ENCODE results near the gene CPPED1. TPM values are rescaled to one million over a fixed set of nuclear protein-coding genes. Genes with fewer than 3 reads are reported as not detected.

CPPED1 gene
- total RNA-seq (2014; rRNA removed), result 4.7 and 7.7 TPM in 2 replicates
- Bru-seq, nascent RNA, result percentile 50 among the genes with signal in this experiment
- BruChase-seq, experiment 1, labeled RNA remaining after a 6-hour chase, result percentile 45 among the genes with signal in this experiment
- BruChase-seq, experiment 2, labeled RNA remaining after a 2-hour chase, result percentile 40 among the genes with signal in this experiment
- long read RNA-seq, full-length matches to known transcripts, result 11 of 15 reads
- long read RNA-seq, partial matches to known transcripts, result 2 of 15 reads
- long read RNA-seq, other reads (novel, unspliced or antisense), result 2 of 15 reads

DNA sequence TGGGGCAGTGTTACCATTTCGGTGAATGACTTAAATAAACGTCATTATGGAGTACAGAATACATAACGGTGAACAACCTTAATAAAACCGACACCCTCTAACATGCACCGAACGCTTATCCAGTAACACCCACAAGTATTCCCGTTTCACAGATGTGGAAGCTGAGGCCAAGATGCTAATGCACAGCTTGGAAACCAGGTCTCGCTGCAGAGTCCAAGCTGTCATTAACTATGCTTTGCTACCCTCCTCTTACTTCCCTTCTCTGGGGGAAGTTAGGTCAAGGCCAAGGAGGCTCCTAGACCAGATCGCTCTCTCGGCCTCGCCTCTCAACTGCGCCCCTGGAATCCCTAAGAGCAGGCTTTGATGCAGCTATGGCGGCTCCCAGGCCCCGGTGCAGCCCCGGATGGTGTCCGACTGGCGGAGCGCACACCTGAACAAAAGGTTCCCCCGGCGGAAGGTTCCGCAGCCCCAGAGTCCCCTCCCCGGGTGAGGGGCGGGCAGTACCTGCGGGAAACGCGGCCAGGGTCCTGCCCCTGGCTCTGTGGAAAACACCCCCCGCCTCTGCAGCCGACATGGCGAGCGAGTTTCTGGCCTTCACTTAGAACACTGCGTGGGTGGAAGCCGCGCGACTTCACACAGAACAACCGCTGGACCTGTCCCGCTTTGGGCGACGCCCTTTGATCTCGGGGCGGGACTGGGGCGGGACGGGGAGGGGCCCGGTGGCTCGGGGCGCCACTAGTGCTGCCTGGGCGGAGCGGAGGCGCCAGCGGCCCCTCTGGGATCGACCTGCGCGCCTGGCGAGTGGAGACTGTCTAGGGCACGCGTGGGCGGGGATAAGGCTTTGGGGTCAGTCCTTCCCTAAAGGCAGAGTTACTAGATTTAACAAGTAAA lies at the start of gene CPPED1:
Gene CPPED1 (minus strand): TSS at position 685 of the 891 bp plus-strand sequence. CDS start 111 bp downstream, at position 574.
- intact Hi-C loops (cut with micrococcal nuclease), result no loop called here
- Histone ChIP-seq H3K27me3 (ENCODE audit: low read length) (no peaks in the 10 kb centered on the region), H3K79me2 (ENCODE audit: low read length) (peaks cover 9% of the 10 kb centered on the region), H3K36me3 (ENCODE audit: low read depth, low read length) (no peaks in the 10 kb centered on the region), H3K4me3 (ENCODE audit: low read length) (peak within 1 kb of the TSS; percentile 83), H3K9ac (ENCODE audit: low read length) (peak within 1 kb of the TSS; percentile 69), H3K4me2 (ENCODE audit: low read length) (peak within 1 kb of the TSS; percentile 82), H3K27ac (ENCODE audit: low read length) (peak within 1 kb of the TSS; percentile 59), H3K4me1 (ENCODE audit: insufficient read depth, low read length) (peaks cover 7% of the 10 kb centered on the region; the same call in 1 of the 2 replicates), H3K9me3 (ENCODE audit: low read length) (no peaks in the 10 kb centered on the region), H3K9me2 (replicated peaks; ENCODE audit: low read length) (no peaks in the 10 kb centered on the region), H4K20me1 (ENCODE audit: low read length) (no peaks in the 10 kb centered on the region), H2AFZ (ENCODE audit: low read length) (peak within 1 kb of the TSS; percentile 63), H3F3A (ENCODE audit: low read length, unreplicated experiment) (no peaks in the 10 kb centered on the region)
- TF ChIP-seq EZH2 (IDR thresholded peaks at IDR 0.05; ENCODE audit: low read length, unreplicated experiment), result no peak
- TF ChIP-seq, protein P1, sequence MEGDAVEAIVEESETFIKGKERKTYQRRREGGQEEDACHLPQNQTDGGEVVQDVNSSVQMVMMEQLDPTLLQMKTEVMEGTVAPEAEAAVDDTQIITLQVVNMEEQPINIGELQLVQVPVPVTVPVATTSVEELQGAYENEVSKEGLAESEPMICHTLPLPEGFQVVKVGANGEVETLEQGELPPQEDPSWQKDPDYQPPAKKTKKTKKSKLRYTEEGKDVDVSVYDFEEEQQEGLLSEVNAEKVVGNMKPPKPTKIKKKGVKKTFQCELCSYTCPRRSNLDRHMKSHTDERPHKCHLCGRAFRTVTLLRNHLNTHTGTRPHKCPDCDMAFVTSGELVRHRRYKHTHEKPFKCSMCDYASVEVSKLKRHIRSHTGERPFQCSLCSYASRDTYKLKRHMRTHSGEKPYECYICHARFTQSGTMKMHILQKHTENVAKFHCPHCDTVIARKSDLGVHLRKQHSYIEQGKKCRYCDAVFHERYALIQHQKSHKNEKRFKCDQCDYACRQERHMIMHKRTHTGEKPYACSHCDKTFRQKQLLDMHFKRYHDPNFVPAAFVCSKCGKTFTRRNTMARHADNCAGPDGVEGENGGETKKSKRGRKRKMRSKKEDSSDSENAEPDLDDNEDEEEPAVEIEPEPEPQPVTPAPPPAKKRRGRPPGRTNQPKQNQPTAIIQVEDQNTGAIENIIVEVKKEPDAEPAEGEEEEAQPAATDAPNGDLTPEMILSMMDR (conservative IDR thresholded peaks at IDR 0.05; ENCODE audit: low read depth, low read length), result no peak
- no peak for TF ChIP-seq EZH2phosphoT487 (IDR thresholded peaks at IDR 0.05; ENCODE audit: borderline replicate concordance, low read length)
- POLR2A ChIA-PET (ENCODE audit: unreplicated experiment), result no interaction called here
- CTCF ChIA-PET, result no interaction called here
- DNase-seq (peak; percentile 78), ATAC-seq (peak; percentile 93)
- TSS peak; percentile 81 for BruUV-seq (replicated peaks)

DNA sequence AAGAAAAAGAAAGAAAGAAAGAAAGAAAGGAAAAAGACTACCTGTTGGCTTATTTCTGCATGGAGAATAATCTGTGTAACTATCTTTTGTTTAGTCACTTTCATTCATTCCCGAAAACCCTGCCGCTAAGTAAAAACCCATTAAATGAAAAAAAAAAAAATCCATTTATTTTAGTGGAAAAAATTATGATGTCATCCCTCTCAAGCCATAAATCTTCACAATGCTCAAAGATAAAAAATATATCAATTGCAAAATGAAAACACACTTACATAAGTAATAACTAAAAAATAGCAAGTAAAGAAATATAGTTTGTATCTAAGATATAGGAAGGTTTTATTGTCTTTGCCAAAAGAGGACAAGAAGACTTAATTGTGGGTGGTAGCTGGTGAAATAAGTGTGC lies 46.5 kb upstream of the CPPED1 start:
- Histone ChIP-seq H2AFZ (ENCODE audit: low read length) (no peak overlapping the region), H3K9me2 (replicated peaks; ENCODE audit: low read length) (no peaks in the 10 kb centered on the region), H3K9ac (ENCODE audit: low read length) (no peak overlapping the region), H3K4me2 (ENCODE audit: low read length) (no peak overlapping the region), H3K4me3 (ENCODE audit: low read length) (no peak overlapping the region), H3K9me3 (ENCODE audit: low read length) (no peaks in the 10 kb centered on the region), H3K36me3 (ENCODE audit: low read depth, low read length) (no peaks in the 10 kb centered on the region), H3K79me2 (ENCODE audit: low read length) (no peaks in the 10 kb centered on the region), H3K27me3 (ENCODE audit: low read length) (peaks cover 6% of the 10 kb centered on the region; the same call in 1 of the 2 replicates), H3F3A (ENCODE audit: low read length, unreplicated experiment) (no peaks in the 10 kb centered on the region), H3K4me1 (ENCODE audit: insufficient read depth, low read length) (no peaks in the 10 kb centered on the region), H3K27ac (ENCODE audit: low read length) (no peak overlapping the region), H4K20me1 (ENCODE audit: low read length) (no peaks in the 10 kb centered on the region)
- ATAC-seq, result no peak
- ChIA-PET CTCF (no interaction called here), POLR2A (ENCODE audit: unreplicated experiment) (no interaction called here)
- DNase-seq, result no peak
- no TSS peak for BruUV-seq (replicated peaks)
- TF ChIP-seq EZH2 (IDR thresholded peaks at IDR 0.05; ENCODE audit: low read length, unreplicated experiment) (no peak), EZH2phosphoT487 (IDR thresholded peaks at IDR 0.05; ENCODE audit: borderline replicate concordance, low read length) (no peak)
- TF ChIP-seq, protein P1 (conservative IDR thresholded peaks at IDR 0.05; ENCODE audit: low read depth, low read length), result no peak
- intact Hi-C loops (cut with micrococcal nuclease), result no loop called here
